ES-I3 (cell line): ENCODE results near the gene FAM107B.

Source experiments
- H3K36me3 ChIP-seq: 2 replicates; pipeline ENCODE4 v1.6.1; 2013; ENCODE audit warnings: mild to moderate bottlenecking, low read length, control low read depth, moderate library complexity; ENCODE audit not compliant: insufficient read depth
- H3K4me1 ChIP-seq: 2 replicates; pipeline ENCODE4 v1.6.1; 2013; ENCODE audit warnings: mild to moderate bottlenecking, control low read depth, low read length; ENCODE audit not compliant: insufficient read depth
- H3K9ac ChIP-seq: 2 replicates; pipeline ENCODE4 v1.6.1; 2013; ENCODE audit warnings: low read depth, mild to moderate bottlenecking, low read length, moderate library complexity
- H3K9me3 ChIP-seq: 2 replicates; pipeline ENCODE4 v1.6.1; 2013; ENCODE audit warnings: mild to moderate bottlenecking, low read length, moderate library complexity; ENCODE audit not compliant: control insufficient read depth, insufficient read depth

Gene FAM107B

GRCh38 chr10:14468726-14469125 is 306.0 kb downstream of the FAM107B start:
- H3K9me3 ChIP-seq = no peaks in the 10 kb centered on the region
- H3K4me1 ChIP-seq = no peaks in the 10 kb centered on the region
- no peak overlapping the region for H3K9ac ChIP-seq
- no peaks in the 10 kb centered on the region for H3K36me3 ChIP-seq
